Brain microvascular endothelial cell (primary cell): ENCODE results near the gene C1orf122.

Experiments
- DNase-seq: peaks from one replicate; pipeline ENCODE4 v3.0.0-alpha.2; 2020
- H3K27ac ChIP-seq: fragments of 250-450 bp; sonication (Bioruptor Pico); 2 replicates; pipeline ENCODE4 v1.5.1; 2020; ENCODE audit warnings: mild to moderate bottlenecking, moderate library complexity
- H3K27me3 ChIP-seq: fragments of 250-450 bp; sonication (Bioruptor Pico); replicated peaks from 2 replicates; pipeline ENCODE4 v1.5.1; 2020; ENCODE audit warnings: mild to moderate bottlenecking
- H3K36me3 ChIP-seq: fragments of 250-450 bp; sonication (Bioruptor Pico); replicated peaks from 2 replicates; pipeline ENCODE4 v1.5.1; 2020; ENCODE audit warnings: mild to moderate bottlenecking
- H3K4me3 ChIP-seq: 2 replicates; pipeline ENCODE4 v1.5.1; 2011; ENCODE audit warnings: low read depth, mild to moderate bottlenecking, control low read depth, low read length, moderate library complexity
- in situ Hi-C: cut with HindIII; loops from 2 replicates; pipeline ENCODE4 v1.10.0; 2017; ENCODE audit warnings: low sequenced_read_pairs, low pct_ligation_motif_present
- TF ChIP-seq, protein P1 (sequence below): IDR thresholded peaks from 2 replicates; pipeline ENCODE4 v1.5.1; 2011; ENCODE audit warnings: low read depth, mild to moderate bottlenecking, moderate library complexity, low read length, control low read depth, inconsistent platforms; ENCODE audit errors: missing control alignments

Gene C1orf122

DNA sequence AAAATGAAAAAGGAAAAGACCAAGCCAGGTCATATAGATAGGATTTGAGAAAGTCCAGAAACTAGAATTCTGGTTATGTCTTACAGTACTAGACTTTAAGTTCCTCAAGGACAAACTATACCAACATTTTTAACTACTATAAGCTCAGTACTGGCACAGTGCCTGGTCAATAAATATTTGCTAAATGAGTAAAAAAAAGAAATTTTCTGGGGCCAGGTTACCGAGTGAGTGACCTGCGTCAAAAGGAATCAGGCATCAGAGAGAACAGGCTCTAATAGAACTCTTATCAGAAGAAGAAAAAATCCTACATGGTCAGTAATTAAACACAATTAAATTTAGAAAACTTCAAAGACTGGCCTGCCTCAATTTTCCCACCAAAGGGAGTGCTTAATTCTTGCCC lies 24.2 kb downstream of the C1orf122 start:
- TF ChIP-seq, protein P1, sequence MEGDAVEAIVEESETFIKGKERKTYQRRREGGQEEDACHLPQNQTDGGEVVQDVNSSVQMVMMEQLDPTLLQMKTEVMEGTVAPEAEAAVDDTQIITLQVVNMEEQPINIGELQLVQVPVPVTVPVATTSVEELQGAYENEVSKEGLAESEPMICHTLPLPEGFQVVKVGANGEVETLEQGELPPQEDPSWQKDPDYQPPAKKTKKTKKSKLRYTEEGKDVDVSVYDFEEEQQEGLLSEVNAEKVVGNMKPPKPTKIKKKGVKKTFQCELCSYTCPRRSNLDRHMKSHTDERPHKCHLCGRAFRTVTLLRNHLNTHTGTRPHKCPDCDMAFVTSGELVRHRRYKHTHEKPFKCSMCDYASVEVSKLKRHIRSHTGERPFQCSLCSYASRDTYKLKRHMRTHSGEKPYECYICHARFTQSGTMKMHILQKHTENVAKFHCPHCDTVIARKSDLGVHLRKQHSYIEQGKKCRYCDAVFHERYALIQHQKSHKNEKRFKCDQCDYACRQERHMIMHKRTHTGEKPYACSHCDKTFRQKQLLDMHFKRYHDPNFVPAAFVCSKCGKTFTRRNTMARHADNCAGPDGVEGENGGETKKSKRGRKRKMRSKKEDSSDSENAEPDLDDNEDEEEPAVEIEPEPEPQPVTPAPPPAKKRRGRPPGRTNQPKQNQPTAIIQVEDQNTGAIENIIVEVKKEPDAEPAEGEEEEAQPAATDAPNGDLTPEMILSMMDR = no peak
- H3K27ac ChIP-seq = no peak overlapping the region
- in situ Hi-C loops = no loop called here
- H3K4me3 ChIP-seq = no peak overlapping the region
- DNase-seq = no peak
- peaks cover 55% of the 10 kb centered on the region for H3K36me3 ChIP-seq
- no peaks in the 10 kb centered on the region for H3K27me3 ChIP-seq

DNA sequence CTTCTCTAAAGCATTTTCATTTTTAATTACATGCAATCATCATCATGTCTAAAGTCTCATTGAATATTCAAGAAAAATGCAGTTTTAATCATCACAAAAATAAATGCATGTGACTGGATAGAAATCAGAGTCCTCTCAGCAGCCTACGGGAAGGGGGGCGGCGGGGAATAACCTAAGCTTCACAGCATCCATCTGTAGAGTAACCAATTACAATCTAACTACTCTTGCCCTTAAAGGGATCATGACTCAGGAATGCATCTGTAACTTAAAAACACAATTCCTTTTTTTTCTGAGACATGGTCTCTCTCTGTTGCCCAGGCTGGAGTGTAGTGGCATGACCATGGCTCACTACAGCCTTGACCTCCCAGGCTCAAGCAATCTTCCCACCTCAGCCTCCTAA lies 29.2 kb downstream of the C1orf122 start:
- Histone ChIP-seq H3K27ac (no peak overlapping the region), H3K36me3 (peaks cover 67% of the 10 kb centered on the region), H3K4me3 (no peak overlapping the region), H3K27me3 (no peaks in the 10 kb centered on the region)
- DNase-seq = no peak
- in situ Hi-C loops = no loop called here
- TF ChIP-seq, protein P1 = no peak

DNA sequence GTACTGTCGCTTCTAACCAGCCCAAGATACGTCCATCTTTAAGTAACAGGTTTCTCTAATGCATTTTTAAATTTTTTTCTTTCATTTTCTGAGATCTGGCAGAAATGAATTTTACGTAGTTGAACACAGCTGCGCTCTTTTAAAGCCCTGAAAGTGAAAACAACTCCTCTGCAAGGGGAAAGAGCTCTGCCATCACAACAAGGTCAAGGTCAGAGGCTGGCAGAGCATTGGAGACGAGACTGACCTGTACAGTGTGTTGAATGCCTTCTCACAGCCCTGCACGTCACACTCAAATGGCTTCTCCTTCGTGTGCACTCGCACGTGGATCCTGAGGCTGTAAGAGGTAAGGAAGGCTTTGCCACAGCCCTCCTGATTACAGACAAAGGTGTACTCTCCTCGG lies 32.1 kb downstream of the C1orf122 start:
- peaks cover 44% of the 10 kb centered on the region for H3K36me3 ChIP-seq
- H3K4me3 ChIP-seq = no peak overlapping the region
- in situ Hi-C loops = no loop called here
- H3K27me3 ChIP-seq = no peaks in the 10 kb centered on the region
- TF ChIP-seq, protein P1 = no peak
- DNase-seq = no peak
- no peak overlapping the region for H3K27ac ChIP-seq

DNA sequence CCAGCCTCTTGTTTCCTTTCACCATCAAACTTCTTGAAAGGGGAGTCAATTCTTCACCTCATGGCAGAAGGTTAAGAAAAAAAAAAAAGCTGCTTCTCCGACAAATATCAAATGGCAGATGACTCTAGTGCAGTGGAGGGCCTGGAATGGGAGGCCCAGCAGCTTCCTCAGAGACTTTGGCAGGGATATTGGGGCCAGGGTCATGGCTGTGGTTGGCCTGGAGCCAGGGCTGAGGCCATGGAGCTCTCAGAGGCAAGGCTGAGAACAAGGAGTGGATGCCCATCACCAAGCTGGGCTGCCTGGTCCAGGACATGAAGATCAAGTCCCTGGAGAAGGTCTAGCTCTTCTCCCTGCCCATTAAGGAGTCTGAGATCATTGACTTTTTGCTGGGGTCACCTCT lies 33.1 kb downstream of the C1orf122 start:
- Histone ChIP-seq H3K36me3 (peaks cover 34% of the 10 kb centered on the region), H3K27me3 (no peaks in the 10 kb centered on the region), H3K27ac (no peak overlapping the region), H3K4me3 (no peak overlapping the region)
- TF ChIP-seq, protein P1 = no peak
- no peak for DNase-seq
- in situ Hi-C loops = no loop called here

DNA sequence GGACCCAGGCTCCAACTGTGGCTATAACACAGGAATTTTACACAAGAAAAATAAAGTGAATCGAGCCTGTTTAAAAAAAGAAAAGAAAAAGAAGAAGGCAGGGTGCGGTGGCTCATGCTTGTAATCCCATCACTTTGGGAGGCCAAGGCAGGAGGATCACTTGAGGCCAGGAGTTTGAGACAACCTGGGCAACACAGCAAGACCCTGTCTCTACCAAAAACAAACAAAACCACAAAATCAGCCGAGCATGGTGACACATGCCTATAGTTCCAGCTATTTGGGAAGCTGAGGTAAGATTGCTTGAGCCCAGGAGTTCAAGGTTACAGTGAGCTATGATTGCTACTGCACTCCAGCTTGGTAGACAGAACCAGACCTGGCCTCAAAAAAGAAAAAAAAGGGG lies 34.1 kb downstream of the C1orf122 start:
- no peak overlapping the region for H3K4me3 ChIP-seq
- H3K36me3 ChIP-seq = peaks cover 28% of the 10 kb centered on the region
- no peak for DNase-seq
- TF ChIP-seq, protein P1 = no peak
- H3K27ac ChIP-seq = no peak overlapping the region
- H3K27me3 ChIP-seq = no peaks in the 10 kb centered on the region
- in situ Hi-C loops = no loop called here

DNA sequence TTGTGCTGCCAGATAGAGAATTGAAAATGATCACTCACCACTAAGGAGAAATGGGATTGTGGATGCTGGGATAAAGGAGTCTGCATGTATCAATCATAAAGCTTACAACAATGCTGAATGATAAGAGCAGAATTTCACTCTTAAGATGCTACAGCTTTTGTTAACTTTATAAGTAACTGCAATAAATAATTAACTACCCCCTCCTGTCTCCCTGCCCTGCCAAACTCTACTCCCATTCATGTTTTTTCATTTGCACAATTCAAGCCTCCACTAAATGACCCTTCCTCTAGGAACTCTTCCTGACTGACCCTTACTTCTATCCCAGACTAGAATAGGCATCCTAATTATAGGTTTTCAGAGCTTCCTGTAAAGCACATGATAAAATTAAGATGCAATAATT lies 36.9 kb downstream of the C1orf122 start:
- Histone ChIP-seq H3K27me3 (no peaks in the 10 kb centered on the region), H3K27ac (no peak overlapping the region), H3K4me3 (no peak overlapping the region), H3K36me3 (peaks cover 11% of the 10 kb centered on the region)
- no peak for DNase-seq
- in situ Hi-C loops = no loop called here
- TF ChIP-seq, protein P1 = no peak
